AG09319 (cell line): ENCODE measurements around the gene SMAD2.

ENCODE experiments used
- DNase-seq: peaks from one replicate; pipeline ENCODE4 v3.0.0-alpha.2; 2010; ENCODE audit warnings: low read depth; ENCODE audit errors: extremely low read depth
- TF ChIP-seq, protein P1 (sequence below): IDR thresholded peaks from 2 replicates; pipeline ENCODE4 v1.5.1; 2011; ENCODE audit warnings: low read depth, mild to moderate bottlenecking, inconsistent platforms, low read length, moderate library complexity

Gene SMAD2

DNA sequence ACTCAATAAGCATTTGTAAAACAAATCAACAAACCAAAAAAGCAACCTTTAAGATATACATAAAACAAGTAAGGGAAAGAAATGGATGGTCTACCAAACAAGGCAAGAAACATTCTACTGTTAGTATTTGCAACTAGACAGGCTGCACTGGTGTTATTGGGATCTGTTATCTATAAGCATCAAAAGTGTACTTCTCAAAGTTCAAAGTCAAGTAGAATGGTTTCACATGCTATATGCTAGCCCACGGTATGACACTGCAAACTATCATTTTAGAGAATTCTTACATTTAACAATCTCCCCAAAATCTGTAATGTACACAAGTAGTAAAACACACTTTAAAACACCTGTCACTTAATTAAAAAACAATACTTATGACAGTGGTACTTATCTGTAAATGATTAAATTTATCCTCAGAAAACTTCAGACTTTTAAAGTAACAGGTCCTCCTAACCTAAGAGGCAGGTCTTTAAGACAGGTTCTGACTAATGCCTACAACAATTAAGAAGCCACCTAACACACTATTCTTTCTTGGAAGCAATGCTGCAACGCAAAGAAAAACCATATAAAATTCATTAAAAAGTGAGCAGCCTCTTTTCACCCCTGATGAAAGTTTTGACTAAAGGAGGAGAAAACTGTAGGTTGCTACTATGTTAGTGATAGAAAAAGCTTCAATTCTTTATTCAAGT, 34.8 kb downstream of the SMAD2 start:
- TF ChIP-seq, protein P1, sequence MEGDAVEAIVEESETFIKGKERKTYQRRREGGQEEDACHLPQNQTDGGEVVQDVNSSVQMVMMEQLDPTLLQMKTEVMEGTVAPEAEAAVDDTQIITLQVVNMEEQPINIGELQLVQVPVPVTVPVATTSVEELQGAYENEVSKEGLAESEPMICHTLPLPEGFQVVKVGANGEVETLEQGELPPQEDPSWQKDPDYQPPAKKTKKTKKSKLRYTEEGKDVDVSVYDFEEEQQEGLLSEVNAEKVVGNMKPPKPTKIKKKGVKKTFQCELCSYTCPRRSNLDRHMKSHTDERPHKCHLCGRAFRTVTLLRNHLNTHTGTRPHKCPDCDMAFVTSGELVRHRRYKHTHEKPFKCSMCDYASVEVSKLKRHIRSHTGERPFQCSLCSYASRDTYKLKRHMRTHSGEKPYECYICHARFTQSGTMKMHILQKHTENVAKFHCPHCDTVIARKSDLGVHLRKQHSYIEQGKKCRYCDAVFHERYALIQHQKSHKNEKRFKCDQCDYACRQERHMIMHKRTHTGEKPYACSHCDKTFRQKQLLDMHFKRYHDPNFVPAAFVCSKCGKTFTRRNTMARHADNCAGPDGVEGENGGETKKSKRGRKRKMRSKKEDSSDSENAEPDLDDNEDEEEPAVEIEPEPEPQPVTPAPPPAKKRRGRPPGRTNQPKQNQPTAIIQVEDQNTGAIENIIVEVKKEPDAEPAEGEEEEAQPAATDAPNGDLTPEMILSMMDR = no peak

DNA sequence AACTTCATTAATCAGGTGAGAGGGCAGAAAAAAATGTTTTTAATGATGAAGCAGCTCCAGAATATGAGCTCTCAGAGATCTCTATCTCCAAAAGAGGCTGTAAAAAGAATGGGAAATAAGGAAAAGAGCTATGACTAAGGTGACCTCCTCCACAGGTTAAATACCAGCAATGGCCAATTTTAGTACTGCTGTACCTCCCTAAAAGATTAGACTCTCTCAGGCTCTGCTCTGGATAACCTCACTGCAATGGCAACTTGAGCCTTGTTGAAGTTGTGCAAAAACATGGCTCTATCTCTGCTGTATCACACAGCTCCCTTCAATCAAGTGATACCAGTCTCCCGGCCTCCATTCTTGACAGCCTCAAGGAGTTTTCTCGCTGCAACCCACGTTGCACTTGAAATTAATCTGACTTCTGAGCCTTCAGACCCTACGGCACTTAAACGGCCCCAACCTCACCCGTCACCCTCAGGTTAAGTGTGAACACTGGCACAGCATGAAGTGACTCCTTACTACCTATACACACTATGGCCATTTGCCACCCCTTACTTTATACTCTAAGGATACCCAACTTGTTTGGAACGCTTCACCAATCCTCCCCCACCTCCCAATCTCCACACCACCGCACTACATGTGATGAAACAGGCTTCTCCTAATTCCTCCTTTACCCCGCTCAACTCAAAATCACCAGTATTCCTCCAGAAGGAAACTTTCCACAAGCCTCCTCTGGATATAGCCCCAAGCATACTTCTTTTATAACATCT, 36.3 kb downstream of the SMAD2 start:
- DNase-seq = no peak
- TF ChIP-seq, protein P1 = no peak

More for the DNA sequence above, 34.8 kb downstream of the SMAD2 start:
- no peak for DNase-seq

DNA sequence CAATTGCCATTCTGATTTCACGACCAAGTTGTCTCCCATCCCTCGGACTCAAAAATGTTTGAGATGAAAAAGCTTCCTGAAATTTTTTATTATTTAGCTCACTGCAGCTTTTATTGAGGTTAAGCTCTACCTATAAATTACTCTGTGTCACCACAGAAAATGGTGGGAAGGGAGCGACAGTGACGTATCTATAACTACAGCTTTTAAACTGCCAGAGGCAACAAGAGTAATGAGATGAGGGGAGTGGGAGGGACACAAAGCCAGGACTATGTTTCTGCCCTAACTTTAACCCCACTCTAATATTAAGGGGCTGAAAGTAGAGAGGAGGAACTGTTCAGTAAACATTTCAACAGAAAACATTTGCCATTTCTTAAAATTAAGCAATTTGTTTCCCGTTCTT, 37.4 kb downstream of the SMAD2 start:
- TF ChIP-seq, protein P1 = no peak
- DNase-seq = no peak

DNA sequence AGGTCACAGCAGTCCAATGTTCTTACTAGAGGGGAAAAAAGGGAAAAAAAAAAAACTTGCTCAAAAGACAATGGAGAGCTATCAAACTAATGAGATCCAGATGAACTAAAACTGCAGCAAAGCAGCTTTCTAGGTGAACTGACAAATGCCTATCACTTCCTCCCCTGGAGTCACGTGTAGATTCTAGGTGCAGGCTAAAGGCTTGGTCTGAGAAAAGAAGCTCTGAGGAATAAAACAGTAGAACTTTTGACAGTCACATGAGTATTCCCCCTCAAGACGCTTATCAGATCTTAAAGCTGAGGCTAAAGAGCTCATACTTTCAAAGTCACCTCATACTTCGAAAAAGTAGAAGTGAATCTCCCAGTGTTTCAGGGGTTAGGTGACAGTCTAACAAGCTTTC, 42.3 kb downstream of the SMAD2 start:
- TF ChIP-seq, protein P1 = no peak
- no peak for DNase-seq

DNA sequence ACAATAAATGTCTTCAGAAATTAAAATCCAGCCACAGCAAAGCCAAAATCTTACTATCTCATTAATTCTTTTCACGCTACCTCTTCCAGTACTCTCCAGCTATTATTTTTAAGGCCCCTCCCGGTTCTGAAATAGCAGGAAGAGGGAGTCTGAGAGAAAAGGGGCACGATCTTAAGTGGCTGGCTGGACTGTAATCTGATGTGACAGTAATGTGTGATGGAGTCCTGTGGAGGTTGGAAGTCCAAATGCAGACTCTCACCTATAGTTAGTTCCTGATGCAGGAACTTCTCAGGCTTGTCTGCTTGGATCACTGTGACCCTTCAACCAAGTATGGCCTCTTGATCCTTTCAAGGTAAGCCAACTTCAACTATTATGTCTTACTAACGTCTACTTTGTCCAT, 43.2 kb downstream of the SMAD2 start:
- TF ChIP-seq, protein P1 = no peak
- DNase-seq = no peak

DNA sequence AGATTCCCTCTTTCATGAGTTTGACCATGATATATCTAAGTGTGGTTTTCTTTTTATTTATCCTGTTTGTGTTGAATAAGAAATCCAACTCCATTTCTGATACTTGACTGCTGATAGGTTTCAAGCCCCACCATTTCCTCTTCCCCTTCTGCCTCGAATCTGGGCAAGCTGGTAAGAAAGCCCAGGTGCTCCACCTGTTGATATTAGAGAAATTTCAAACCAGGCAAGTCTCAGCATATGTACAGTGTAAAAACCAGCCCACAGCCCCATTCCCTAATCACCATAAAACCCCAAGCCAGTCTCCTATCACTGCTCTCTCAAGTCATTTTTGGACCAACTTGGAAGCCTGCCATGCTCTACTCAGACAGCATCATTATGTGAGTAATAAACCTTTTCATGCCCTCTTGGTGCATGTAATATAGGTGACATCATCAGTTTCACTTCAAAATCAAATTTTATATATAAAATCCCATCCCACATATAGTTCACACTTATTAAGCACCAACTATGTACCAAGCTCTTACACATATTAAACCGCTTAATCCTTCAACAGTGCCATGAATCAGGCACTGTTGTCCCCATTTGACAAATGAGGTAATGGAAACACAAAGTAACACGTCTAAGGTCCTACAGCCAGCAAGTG, 46.6 kb downstream of the SMAD2 start:
- TF ChIP-seq, protein P1 = no peak
- DNase-seq = no peak

DNA sequence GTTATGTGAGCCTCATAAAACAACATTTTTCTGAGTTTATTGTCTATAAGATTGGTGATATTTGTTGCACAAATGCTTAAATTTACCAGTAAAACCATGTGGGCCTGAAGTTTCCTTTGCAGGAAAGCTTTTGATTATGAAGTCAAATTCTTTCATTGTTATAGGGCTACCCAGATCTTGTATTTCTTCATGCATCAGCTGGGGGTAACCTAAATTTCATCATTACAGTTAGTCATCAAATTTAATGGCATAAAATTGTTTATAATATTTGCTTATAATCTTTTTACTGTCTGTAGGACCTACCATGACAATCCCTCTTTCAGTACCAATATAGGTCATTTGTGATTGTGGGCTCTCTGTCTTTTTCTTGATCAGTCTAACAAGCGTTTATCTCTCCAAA, 47.8 kb downstream of the SMAD2 start:
- no peak for DNase-seq

More for the DNA sequence above, 47.8 kb downstream of the SMAD2 start:
- TF ChIP-seq, protein P1 = no peak
